HPDE6-E6E7 (cell line): ENCODE measurements around the gene ABCB8.

Experiments
- DNase-seq: peaks from one replicate; pipeline ENCODE4 v3.0.0; 2011; ENCODE audit warnings: missing footprints; ENCODE audit errors: extremely low spot score

The ABCB8 gene

DNA sequence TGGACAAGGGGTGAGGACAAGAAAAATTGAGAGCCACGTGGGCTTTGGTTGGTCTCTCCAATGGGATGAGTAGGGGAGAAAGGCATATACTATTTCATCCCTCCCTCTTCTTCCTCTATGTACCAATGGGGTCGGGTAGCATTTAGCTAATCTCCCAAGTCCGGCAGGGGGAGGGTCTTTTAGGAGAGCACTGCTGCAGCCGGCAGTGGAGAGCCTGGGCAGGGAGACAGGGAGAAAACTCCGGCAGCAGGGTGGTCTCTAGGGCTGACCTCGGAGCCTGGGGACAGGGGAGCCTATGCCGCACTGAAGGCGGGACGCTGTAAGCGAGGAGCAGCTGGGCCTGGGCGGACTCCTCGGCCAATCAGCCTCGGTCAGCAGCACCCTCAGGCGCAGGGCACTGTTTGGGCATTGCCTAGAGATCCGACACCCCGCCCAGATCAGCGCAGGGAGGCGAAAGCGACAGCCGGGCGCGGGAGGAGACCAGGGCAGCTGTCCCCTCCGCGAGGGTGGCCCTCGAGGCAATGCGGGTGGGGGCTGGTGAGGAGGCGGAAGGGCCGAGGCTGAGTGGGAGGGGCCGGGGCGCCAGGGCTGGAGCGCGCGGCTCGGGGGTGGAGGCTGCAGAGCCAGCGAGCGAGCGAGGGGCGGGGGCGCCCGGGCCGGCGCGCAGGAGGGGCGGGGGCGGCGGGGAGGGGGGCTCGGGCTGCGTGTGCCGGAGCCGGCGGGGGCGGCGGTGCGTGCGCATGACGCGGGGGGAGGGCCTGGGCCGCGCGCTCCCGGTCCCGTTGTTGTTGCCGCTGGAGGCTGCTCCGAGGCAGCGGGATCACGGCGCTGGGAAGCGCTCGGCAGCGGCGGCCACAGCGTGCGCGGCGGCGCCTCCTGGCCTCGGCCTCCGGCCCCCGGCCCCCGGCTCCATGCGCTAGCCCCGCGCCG, 57.7 kb downstream of the ABCB8 start, which contains the start of gene AGAP3:
Gene AGAP3 (plus strand): TSS at position 785 of the 930 bp plus-strand sequence. CDS start 267 bp downstream, outside the sequence.
- DNase-seq = no peak

DNA sequence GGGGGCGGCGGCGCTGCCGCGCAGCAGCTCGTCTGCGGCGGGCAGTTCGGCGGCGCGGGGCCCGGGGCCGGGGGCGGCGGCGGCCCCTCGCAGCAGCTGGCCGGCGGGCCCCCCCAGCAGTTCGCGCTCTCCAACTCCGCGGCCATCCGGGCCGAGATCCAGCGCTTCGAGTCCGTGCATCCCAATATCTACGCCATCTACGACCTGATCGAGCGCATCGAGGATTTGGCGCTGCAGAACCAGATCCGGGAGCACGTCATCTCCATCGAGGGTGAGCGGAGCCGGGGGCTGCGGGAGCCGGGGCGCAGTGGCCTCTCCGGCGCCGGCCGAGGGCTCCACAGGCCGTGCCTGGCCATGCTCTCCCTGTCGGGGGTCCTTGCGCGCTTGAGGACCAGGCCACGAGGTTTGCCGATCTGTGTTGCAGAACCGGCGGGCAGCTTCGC, 58.6 kb downstream of the ABCB8 start:
- no peak for DNase-seq

DNA sequence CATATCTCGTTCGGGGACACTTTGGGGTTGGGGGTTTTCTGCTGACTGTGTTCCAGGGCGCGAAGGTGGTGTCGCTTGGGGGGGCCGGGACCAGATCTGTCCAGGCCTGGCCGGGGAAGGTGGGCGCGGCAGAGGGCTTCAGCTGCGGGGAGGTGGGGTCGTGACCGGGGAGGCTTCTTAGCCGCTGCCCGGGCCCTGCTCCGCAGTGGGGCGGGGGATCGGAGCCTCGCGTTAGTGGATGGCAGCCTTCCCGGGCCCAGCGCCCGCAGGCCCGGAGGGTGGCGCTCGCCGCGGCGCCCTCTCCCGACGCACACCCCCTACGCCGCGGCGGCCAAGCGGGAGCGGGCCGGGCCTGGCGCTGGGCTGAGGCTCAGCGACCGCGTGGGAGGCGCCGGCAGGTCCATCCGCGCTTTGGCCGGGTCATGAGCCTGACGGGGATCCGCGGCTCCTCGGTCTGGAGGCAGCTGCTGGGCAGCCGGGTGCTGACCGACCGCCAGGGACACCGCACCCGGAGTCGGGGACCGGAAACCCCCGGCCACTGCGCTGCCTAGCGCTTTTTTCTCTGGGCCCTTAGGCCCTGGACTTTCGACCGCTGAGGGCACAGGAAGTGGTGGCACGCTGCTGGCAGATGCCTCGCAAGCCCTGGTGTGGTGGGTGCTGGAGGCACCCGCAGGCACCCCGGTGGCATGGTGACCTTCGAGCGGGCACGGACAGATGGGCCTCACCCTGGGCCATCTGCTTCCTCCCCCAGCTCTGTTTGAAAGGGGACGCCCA, 59.2 kb downstream of the ABCB8 start:
- no peak for DNase-seq

- no peak for DNase-seq
Measured at GRCh38 chr7:151088019-151088855, 60.0 kb downstream of the ABCB8 start.

DNA sequence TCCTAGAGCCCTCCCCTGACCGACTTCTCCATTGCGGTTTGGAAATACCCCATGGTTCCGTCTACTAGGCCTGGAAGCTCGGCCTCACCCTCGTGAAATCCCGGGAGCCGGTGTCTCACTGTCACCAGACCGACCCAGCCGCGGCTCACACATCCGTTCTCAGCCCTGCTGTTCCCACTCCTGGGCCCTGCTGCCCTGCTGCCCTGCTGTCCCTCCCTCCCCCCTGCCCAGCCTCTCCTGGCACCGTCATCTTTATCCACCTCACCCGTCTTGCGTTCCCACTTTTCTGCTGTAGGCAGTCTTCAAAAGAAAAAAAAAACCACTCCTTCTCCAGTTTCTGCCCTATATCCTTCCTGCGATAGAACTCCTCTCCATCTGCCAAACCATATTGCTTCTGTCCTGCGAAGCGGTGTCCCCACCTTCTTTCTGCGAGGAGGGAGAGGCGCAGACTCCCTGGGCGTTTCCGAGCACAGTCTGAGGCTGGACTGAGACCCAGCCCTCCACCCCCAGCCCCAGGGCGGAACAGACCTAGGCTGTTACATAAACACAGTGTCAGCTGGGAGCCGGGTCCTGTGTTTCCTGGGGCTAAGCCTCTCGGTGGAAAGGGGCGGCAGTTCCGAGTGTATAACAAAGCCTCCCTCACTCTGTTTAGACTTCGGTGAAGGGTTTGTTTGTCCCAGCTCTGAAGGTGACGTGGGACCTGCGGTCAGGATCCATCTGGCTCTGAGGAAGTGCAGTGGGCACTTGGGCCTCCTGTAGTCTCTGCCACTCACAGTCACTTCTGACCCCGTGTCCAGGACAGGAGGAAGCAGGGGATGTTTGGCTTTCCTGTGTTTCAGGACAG, 60.8 kb downstream of the ABCB8 start:
- no peak for DNase-seq

GRCh38 chr7:151089893-151090730, 61.9 kb downstream of the ABCB8 start:
- no peak for DNase-seq

GRCh38 chr7:151091003-151091402, 62.8 kb downstream of the ABCB8 start:
- DNase-seq = no peak

- no peak for DNase-seq
Measured at GRCh38 chr7:151091431-151091830, 63.2 kb downstream of the ABCB8 start.

DNA sequence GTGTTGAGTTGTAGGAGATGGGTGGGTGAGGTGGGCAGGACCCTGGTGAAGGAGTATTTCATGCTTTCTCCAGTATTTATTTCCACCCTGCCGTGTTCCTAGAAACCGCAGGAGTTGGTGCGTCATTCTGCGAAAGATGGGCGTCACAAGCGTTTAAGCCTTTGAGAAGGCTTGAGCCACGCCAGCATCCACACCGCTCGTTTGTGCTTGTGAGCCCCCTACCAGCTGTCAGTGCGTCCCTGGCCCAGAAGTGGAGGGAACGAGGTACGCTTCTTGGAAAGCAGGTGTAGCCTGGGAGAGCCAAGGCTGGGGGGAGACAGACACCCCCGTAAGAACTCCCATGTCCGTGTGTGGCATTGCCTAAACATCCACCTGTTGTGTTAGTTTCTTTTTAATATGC, 63.7 kb downstream of the ABCB8 start:
- DNase-seq = no peak

DNA sequence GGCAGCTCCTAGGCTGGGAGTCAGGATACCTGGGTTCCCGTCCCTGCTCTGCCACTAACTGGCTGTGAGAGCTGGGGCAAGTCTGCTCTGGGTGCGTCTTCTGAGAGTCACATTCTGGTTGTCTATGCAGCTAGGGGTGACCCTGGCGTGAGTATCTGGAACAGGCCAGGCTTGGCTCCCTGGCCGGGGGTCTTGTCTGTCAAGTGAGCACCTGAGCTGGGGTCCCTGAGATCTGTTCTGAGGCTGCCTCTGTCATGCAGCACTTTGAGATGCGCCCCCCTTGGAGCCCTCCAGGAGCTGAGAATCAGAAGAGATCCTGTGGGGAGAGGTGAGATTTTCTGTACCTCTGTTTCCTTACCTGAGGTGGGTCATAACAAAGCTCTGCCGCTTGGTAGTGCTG, 65.5 kb downstream of the ABCB8 start:
- DNase-seq = no peak

- DNase-seq = no peak
Measured at GRCh38 chr7:151094675-151095074, 66.4 kb downstream of the ABCB8 start.

DNA sequence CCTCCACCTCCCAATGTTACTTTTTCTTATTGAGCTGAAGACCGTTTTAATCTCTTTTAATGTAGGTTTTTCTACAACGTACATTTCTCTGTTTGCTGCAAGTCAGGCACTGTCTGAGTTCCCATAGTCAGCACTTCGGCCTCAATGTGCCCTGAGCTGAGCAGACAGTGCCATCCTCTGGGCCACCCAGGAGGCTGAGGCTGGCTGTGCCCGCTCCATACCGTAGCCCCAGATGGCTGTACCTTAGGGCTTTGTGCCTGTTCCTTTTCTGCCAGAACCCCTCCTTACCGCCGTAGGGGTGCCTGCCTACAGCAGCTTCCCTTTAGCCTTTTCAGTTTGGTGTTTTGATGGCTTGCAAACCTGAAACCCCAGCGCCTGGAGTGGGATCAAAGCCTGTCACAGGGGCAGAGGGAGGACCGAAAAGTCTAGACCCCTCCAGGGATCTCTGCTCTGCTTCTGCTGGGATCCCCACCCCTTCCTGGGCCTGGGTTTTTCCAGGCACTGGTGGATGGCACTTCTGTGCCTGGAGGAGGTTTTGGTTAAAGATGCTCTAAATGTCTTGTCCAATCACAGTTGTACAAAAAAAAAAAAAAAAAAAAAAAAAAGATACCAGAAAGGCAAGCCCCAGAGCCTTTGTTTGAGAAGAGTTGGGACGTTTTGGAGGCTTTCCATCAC, 67.0 kb downstream of the ABCB8 start:
- no peak for DNase-seq

GRCh38 chr7:151095828-151096475, 67.7 kb downstream of the ABCB8 start:
- DNase-seq = no peak
